HCT116 (cell line): ENCODE data around the gene LYSMD2. TPM values are rescaled to one million over a fixed set of nuclear protein-coding genes. Genes with fewer than 3 reads are reported as not detected.

Source experiments
- ATAC-seq: fragments of 200-7000 bp; cut with Tn5 transposase; 2 replicates; pipeline ENCODE4 v1.9.1; 2020; ENCODE audit warnings: mild to moderate bottlenecking, moderate library complexity
- BruUV-seq: library from RNA; stranded (reverse); fragments of 400-500 nt; replicated peaks from 2 replicates; lab custom pipeline; 2021; lab: Mats Ljungman, UMichigan
- CTCF ChIA-PET: fragments of 300-600 bp; sonication (Branson Sonifier 250); formaldehyde crosslinking; loops from one replicate; lab custom pipeline; 2021; ENCODE audit warnings: antibody characterized with exemption; lab: Charles Lee
- POLR2A ChIA-PET: fragments of 300-600, 350-600 bp; sonication (Branson Sonifier 250); formaldehyde crosslinking; loops from one replicate; lab custom pipeline; 2021; ENCODE audit warnings: antibody characterized with exemption; lab: Charles Lee
- RAD21 ChIA-PET, 2 experiments: fragments of 300-600 bp; sonication (Branson Sonifier 250); formaldehyde crosslinking; loops; one replicate each; lab custom pipeline; 2023; ENCODE audit warnings: low total read pairs in 2 of 2; ENCODE audit not compliant: uncharacterized antibody in 2 of 2, unreplicated experiment in 2 of 2, low non-redundant PET in 1 of 2; lab: Charles Lee
- DNase-seq: peaks from one replicate; pipeline ENCODE4 v3.0.0-alpha.2; 2010; ENCODE audit warnings: low read depth, low spot score
- H2AFZ ChIP-seq: fragments of 200-600 bp; shearing (Covaris generic), sonication (generic); 2 replicates; pipeline ENCODE4 v1.6.1; 2017; ENCODE audit warnings: low read depth, mixed run types, mixed read lengths, antibody characterized with exemption, low read length; ENCODE audit not compliant: poor library complexity, severe bottlenecking
- H3K27ac ChIP-seq: 2 replicates; pipeline ENCODE4 v1.5.1; 2012; ENCODE audit warnings: low read depth, low read length
- H3K27me3 ChIP-seq: fragments of 200-600 bp; sonication (generic); 2 replicates; pipeline ENCODE4 v1.6.1; 2016; ENCODE audit warnings: mixed run types, low read length, mixed read lengths; ENCODE audit not compliant: insufficient read depth
- H3K36me3 ChIP-seq, 2 experiments: fragments of 200-500 bp in 1 of 2; fragments of 200-600 bp in 1 of 2; sonication (Bioruptor generic) in 1 of 2; sonication (generic) in 1 of 2; 2 replicates each; pipeline versions ENCODE4 v1.5.1 to v1.6.1; 2014 to 2016; ENCODE audit warnings: low read length in 2 of 2, inconsistent platforms in 1 of 2, mixed read lengths in 1 of 2, mixed run types in 1 of 2; ENCODE audit not compliant: insufficient read depth in 2 of 2, control insufficient read depth in 1 of 2
- H3K4me1 ChIP-seq, 2 experiments: fragments of 200-600 bp in 1 of 2; sonication (generic) in 1 of 2; 2 replicates each; pipeline versions ENCODE4 v1.5.1 to v1.6.1; 2012 to 2017; ENCODE audit warnings: low read length in 2 of 2, inconsistent platforms in 1 of 2, mild to moderate bottlenecking in 1 of 2, mixed read lengths in 1 of 2, mixed run types in 1 of 2, moderate library complexity in 1 of 2; ENCODE audit not compliant: insufficient read depth in 2 of 2, control insufficient read depth in 1 of 2
- H3K4me2 ChIP-seq: fragments of 200-600 bp; sonication (generic); 2 replicates; pipeline ENCODE4 v1.6.1; 2017; ENCODE audit warnings: mixed run types, low read length, mixed read lengths
- H3K4me3 ChIP-seq, 2 experiments: fragments of 200-600 bp in 1 of 2; sonication (generic) in 1 of 2; replicated peaks in 1 of 2; 2 replicates each; pipeline ENCODE4 v1.5.1; 2011 to 2016; ENCODE audit warnings: low read length in 2 of 2, control low read depth in 1 of 2, low read depth in 1 of 2, mild to moderate bottlenecking in 1 of 2, mixed read lengths in 1 of 2, mixed run types in 1 of 2
- H3K79me2 ChIP-seq: fragments of 200-600 bp; sonication (generic); 2 replicates; pipeline ENCODE4 v1.6.1; 2017; ENCODE audit warnings: mild to moderate bottlenecking, mixed run types, low read length, moderate library complexity, mixed read lengths; ENCODE audit not compliant: insufficient read depth
- H3K9ac ChIP-seq: fragments of 200-600 bp; sonication (generic); 2 replicates; pipeline ENCODE4 v1.6.1; 2016; ENCODE audit warnings: low read length, mixed read lengths
- H3K9me2 ChIP-seq: fragments of 200-600 bp; sonication (generic), shearing (Covaris generic); 2 replicates; pipeline ENCODE4 v1.6.1; 2017; ENCODE audit warnings: mixed run types, mild to moderate bottlenecking, moderate library complexity; ENCODE audit not compliant: insufficient read depth
- H3K9me3 ChIP-seq, 2 experiments: fragments of 200-500 bp in 1 of 2; fragments of 200-600 bp in 1 of 2; sonication (Bioruptor generic) in 1 of 2; sonication (generic) in 1 of 2; 2 replicates each; pipeline ENCODE4 v1.6.1; 2014 to 2017; ENCODE audit warnings: low read length in 2 of 2, mixed read lengths in 2 of 2, inconsistent platforms in 1 of 2, low read depth in 1 of 2, mild to moderate bottlenecking in 1 of 2, mixed run types in 1 of 2, moderate library complexity in 1 of 2; ENCODE audit not compliant: control insufficient read depth in 1 of 2, insufficient read depth in 1 of 2
- H4K20me1 ChIP-seq: fragments of 200-600 bp; sonication (generic), shearing (Covaris generic); 2 replicates; pipeline ENCODE4 v1.6.1; 2017; ENCODE audit warnings: mixed run types, mild to moderate bottlenecking, moderate library complexity; ENCODE audit not compliant: insufficient read depth
- CBX3 ChIP-seq: IDR thresholded peaks from 2 replicates; pipeline ENCODE4 v1.6.1; 2012; ENCODE audit warnings: low read depth
- ELF1 ChIP-seq: IDR thresholded peaks from 2 replicates; pipeline ENCODE4 v1.6.1; 2012; ENCODE audit warnings: low read depth, borderline replicate concordance
- EZH2phosphoT487 ChIP-seq: fragments of 200-600 bp; IDR thresholded peaks from 2 replicates; pipeline ENCODE4 v1.6.1; 2018; ENCODE audit warnings: antibody characterized with exemption, borderline replicate concordance
- FOSL1 ChIP-seq: IDR thresholded peaks from 2 replicates; pipeline ENCODE4 v1.6.1; 2012; ENCODE audit warnings: low read depth
- JUND ChIP-seq: IDR thresholded peaks from 2 replicates; pipeline ENCODE4 v1.6.1; 2012
- POLR2A ChIP-seq: IDR thresholded peaks from 2 replicates; pipeline ENCODE4 v1.7.0; 2011; ENCODE audit warnings: borderline replicate concordance; ENCODE audit not compliant: insufficient read depth, insufficient read length; ENCODE audit errors: extremely low read depth
- SRF ChIP-seq: IDR thresholded peaks from 2 replicates; pipeline ENCODE4 v1.6.1; 2012; ENCODE audit warnings: low read depth
- ZFX ChIP-seq: fragments of 450-650 bp; IDR thresholded peaks from 2 replicates; pipeline ENCODE4 v1.6.1; 2017
- ZNF274 ChIP-seq: fragments of 200-500 bp; sonication (Bioruptor generic); IDR thresholded peaks from 2 replicates; pipeline ENCODE4 v1.6.1; 2014; ENCODE audit warnings: mild to moderate bottlenecking, low read depth, low read length, inconsistent platforms
- intact Hi-C: fragments of 100-400 bp; cut with micrococcal nuclease; formaldehyde crosslinking; loops from 2 replicates; pipeline ENCODE4 v1.10.0; 2022
- total RNA-seq: library from RNA; stranded (reverse); gene quantifications from one replicate; pipeline ENCODE4 v1.2.1, GENCODE V29; 2021; ENCODE audit not compliant: unreplicated experiment
- TF ChIP-seq, protein P1 (sequence below): IDR thresholded peaks from 2 replicates; pipeline ENCODE4 v1.6.1; 2012; ENCODE audit warnings: low read depth

LYSMD2 gene
- total RNA-seq, 1 experiment from 2014 or later: 10.8 TPM

GRCh38 chr15:51774916-51775315 lies 37.5 kb upstream of the LYSMD2 start:
- Histone ChIP-seq H3K27me3 (no peaks in the 10 kb centered on the region), H3K4me3 (no peak overlapping the region), H3K4me1 (no peaks in the 10 kb centered on the region), H3K9me2 (no peaks in the 10 kb centered on the region), H3K79me2 (no peaks in the 10 kb centered on the region), H4K20me1 (no peaks in the 10 kb centered on the region), H3K9me3 (no peaks in the 10 kb centered on the region)
- ChIA-PET POLR2A (interaction anchor here (1.4 kb wide), 1 partner anchor 125 kb away, joined by 3 read pairs; no protein-coding TSS in a partner anchor), RAD21 (interaction anchor here in 1 of 2 experiments (3.1 kb wide), 1 partner anchor 125 kb away, joined by 41 read pairs; no protein-coding TSS in a partner anchor), CTCF (interaction anchor here (2.0 to 7.9 kb wide), 5 partner anchors 71 to 153 kb away, joined by 4 to 296 read pairs (median 15); partner anchors contain the start of gene DMXL2)
- no TSS peak for BruUV-seq
- no peak for TF ChIP-seq ZFX
- no peak for TF ChIP-seq SRF
- no peak for TF ChIP-seq JUND
- no peak for TF ChIP-seq POLR2A
- TF ChIP-seq FOSL1: no peak
- no peak for TF ChIP-seq ZNF274
- TF ChIP-seq EZH2phosphoT487: no peak
- TF ChIP-seq ELF1: no peak
- no peak for TF ChIP-seq CBX3
- TF ChIP-seq, protein P1, sequence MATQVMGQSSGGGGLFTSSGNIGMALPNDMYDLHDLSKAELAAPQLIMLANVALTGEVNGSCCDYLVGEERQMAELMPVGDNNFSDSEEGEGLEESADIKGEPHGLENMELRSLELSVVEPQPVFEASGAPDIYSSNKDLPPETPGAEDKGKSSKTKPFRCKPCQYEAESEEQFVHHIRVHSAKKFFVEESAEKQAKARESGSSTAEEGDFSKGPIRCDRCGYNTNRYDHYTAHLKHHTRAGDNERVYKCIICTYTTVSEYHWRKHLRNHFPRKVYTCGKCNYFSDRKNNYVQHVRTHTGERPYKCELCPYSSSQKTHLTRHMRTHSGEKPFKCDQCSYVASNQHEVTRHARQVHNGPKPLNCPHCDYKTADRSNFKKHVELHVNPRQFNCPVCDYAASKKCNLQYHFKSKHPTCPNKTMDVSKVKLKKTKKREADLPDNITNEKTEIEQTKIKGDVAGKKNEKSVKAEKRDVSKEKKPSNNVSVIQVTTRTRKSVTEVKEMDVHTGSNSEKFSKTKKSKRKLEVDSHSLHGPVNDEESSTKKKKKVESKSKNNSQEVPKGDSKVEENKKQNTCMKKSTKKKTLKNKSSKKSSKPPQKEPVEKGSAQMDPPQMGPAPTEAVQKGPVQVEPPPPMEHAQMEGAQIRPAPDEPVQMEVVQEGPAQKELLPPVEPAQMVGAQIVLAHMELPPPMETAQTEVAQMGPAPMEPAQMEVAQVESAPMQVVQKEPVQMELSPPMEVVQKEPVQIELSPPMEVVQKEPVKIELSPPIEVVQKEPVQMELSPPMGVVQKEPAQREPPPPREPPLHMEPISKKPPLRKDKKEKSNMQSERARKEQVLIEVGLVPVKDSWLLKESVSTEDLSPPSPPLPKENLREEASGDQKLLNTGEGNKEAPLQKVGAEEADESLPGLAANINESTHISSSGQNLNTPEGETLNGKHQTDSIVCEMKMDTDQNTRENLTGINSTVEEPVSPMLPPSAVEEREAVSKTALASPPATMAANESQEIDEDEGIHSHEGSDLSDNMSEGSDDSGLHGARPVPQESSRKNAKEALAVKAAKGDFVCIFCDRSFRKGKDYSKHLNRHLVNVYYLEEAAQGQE: no peak
- TF ChIP-seq, all 23 proteins: peak for 0
- intact Hi-C loops: loop anchor here (10.0 kb wide), 1 partner anchor 240 kb away; no protein-coding TSS in a partner anchor
- Histone ChIP-seq H3K9ac (no peak overlapping the region), H2AFZ (no peak overlapping the region), H3K27ac (no peak overlapping the region), H3K4me2 (no peak overlapping the region), H3K36me3 (no peaks in the 10 kb centered on the region)
- DNase-seq: no peak
- no peak for ATAC-seq
